PC-3 (cell line): ENCODE results near the gene STAT4.

ENCODE experiments used
- EZH2 ChIP-seq: fragments of 300-600 bp; sonication (generic); IDR thresholded peaks from one replicate; pipeline ENCODE4 v1.6.1; 2017; ENCODE audit warnings: antibody characterized with exemption, mild to moderate bottlenecking, low read length; ENCODE audit not compliant: unreplicated experiment
- EZH2phosphoT487 ChIP-seq: fragments of 300-600 bp; sonication (generic); IDR thresholded peaks from 2 replicates; pipeline ENCODE4 v1.6.1; 2018; ENCODE audit warnings: mild to moderate bottlenecking, antibody characterized with exemption, low read length, borderline replicate concordance
- TF ChIP-seq, protein P1 (sequence below): fragments of 300-600 bp; sonication (generic); conservative IDR thresholded peaks from 2 replicates; pipeline ENCODE4 v1.5.1; 2017; ENCODE audit warnings: antibody characterized with exemption, low read depth, mild to moderate bottlenecking, low read length

GRCh38 chr2:191198271-191198670 is 47.5 kb upstream of the STAT4 start:
- TF ChIP-seq, protein P1, sequence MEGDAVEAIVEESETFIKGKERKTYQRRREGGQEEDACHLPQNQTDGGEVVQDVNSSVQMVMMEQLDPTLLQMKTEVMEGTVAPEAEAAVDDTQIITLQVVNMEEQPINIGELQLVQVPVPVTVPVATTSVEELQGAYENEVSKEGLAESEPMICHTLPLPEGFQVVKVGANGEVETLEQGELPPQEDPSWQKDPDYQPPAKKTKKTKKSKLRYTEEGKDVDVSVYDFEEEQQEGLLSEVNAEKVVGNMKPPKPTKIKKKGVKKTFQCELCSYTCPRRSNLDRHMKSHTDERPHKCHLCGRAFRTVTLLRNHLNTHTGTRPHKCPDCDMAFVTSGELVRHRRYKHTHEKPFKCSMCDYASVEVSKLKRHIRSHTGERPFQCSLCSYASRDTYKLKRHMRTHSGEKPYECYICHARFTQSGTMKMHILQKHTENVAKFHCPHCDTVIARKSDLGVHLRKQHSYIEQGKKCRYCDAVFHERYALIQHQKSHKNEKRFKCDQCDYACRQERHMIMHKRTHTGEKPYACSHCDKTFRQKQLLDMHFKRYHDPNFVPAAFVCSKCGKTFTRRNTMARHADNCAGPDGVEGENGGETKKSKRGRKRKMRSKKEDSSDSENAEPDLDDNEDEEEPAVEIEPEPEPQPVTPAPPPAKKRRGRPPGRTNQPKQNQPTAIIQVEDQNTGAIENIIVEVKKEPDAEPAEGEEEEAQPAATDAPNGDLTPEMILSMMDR = no peak
- TF ChIP-seq EZH2phosphoT487 (no peak), EZH2 (no peak)
